Vagina (tissue), 2 donors: Measurements from ENCODE around the gene CBLN4. TPM values are rescaled to one million over a fixed set of nuclear protein-coding genes. Genes with fewer than 3 reads are reported as not detected.

ENCODE experiments used
- DNase-seq, 2 donors: peaks; one replicate each; pipeline ENCODE4 v3.0.0-alpha.2; 2017; ENCODE audit errors: extremely low spot score in 2 of 2
- H3K27ac ChIP-seq: fragments of 200-600 bp; sonication (generic); one replicate; pipeline ENCODE4 v1.5.1; 2019
- H3K27me3 ChIP-seq: fragments of 200-600 bp; sonication (generic); one replicate; pipeline ENCODE4 v1.5.1; 2019
- H3K36me3 ChIP-seq, 2 donors: fragments of 200-600 bp; sonication (generic); one replicate each; pipeline ENCODE4 v1.5.1; 2017 to 2019
- H3K4me1 ChIP-seq: fragments of 200-600 bp; sonication (generic); one replicate; pipeline ENCODE4 v1.5.1; 2019
- H3K4me3 ChIP-seq, 2 donors: fragments of 200-600 bp; sonication (generic); 1 replicate in 1 of 2; 2 replicates in 1 of 2; pipeline ENCODE4 v1.5.1; 2016 to 2019
- H3K9me3 ChIP-seq: fragments of 200-600 bp; sonication (generic); one replicate; pipeline ENCODE4 v1.5.1; 2019
- POLR2A ChIP-seq, 2 donors: fragments of 450-650 bp; IDR thresholded peaks; one replicate each; pipeline ENCODE4 v1.6.1; 2017; ENCODE audit warnings: antibody characterized with exemption in 2 of 2, mild to moderate bottlenecking in 2 of 2, moderate library complexity in 2 of 2
- POLR2AphosphoS5 ChIP-seq, 2 donors: sonication (generic); formaldehyde crosslinking; IDR thresholded peaks; one replicate each; pipeline ENCODE4 v1.9.0; 2017; ENCODE audit warnings: antibody characterized with exemption in 2 of 2, mild to moderate bottlenecking in 2 of 2, low read depth in 1 of 2; ENCODE audit not compliant: insufficient read depth in 1 of 2
- intact Hi-C: fragments of 100-400 bp; cut with DNase I; formaldehyde crosslinking; loops from one replicate; pipeline ENCODE4 v1.15.1; 2023
- total RNA-seq: library from RNA; depleted of rRNA; stranded (reverse); fragments of >200 nt; gene quantifications from one replicate; pipeline ENCODE4 v1.2.3, GENCODE V29; 2016
- TF ChIP-seq, protein P1 (sequence below), 3 experiments: fragments of 450-650 bp in 2 of 3; fragments of 200-600 bp in 1 of 3; sonication (generic) in 1 of 3; IDR thresholded peaks; one replicate each; pipeline ENCODE4 v1.5.1; 2017 to 2019; ENCODE audit warnings: antibody characterized with exemption in 3 of 3, mild to moderate bottlenecking in 2 of 3, moderate library complexity in 2 of 3

CBLN4 gene
- total RNA-seq, 1 donor from 2014 or later, result not detected

DNA sequence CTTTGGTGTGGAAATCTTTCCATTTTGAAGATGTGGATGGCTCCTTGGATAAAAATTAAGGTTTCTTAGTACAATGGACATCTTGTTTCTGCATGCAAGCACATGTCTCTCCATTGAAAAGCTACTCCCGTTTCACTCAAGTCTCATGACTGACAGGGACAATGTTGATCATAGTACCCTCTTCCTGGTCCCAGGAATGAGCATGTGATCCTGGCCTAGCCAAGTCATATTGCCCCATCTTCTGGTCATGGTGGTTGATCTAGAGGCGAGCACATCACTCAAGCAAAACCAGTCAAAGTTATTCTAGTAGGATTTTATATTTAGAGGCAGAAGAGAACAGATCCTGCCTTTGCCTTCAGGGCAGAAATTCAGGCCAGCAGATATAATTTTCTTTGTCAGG is 12.2 kb upstream of the CBLN4 start:
- Histone ChIP-seq H3K27me3 (no peaks in the 10 kb centered on the region), H3K4me1 (no peaks in the 10 kb centered on the region), H3K27ac (no peak overlapping the region), H3K9me3 (no peaks in the 10 kb centered on the region), H3K4me3 (no peak overlapping the region), H3K36me3 (no peaks in the 10 kb centered on the region)
- intact Hi-C loops, result no loop called here
- DNase-seq, result no peak
- no peak for TF ChIP-seq POLR2A (IDR thresholded peaks at IDR 0.05)
- TF ChIP-seq POLR2AphosphoS5 (IDR thresholded peaks at IDR 0.05; ENCODE audit: insufficient read depth in 1 of 2, low read depth in 1 of 2), result no peak
- TF ChIP-seq, protein P1, sequence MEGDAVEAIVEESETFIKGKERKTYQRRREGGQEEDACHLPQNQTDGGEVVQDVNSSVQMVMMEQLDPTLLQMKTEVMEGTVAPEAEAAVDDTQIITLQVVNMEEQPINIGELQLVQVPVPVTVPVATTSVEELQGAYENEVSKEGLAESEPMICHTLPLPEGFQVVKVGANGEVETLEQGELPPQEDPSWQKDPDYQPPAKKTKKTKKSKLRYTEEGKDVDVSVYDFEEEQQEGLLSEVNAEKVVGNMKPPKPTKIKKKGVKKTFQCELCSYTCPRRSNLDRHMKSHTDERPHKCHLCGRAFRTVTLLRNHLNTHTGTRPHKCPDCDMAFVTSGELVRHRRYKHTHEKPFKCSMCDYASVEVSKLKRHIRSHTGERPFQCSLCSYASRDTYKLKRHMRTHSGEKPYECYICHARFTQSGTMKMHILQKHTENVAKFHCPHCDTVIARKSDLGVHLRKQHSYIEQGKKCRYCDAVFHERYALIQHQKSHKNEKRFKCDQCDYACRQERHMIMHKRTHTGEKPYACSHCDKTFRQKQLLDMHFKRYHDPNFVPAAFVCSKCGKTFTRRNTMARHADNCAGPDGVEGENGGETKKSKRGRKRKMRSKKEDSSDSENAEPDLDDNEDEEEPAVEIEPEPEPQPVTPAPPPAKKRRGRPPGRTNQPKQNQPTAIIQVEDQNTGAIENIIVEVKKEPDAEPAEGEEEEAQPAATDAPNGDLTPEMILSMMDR (IDR thresholded peaks at IDR 0.05), result no peak

DNA sequence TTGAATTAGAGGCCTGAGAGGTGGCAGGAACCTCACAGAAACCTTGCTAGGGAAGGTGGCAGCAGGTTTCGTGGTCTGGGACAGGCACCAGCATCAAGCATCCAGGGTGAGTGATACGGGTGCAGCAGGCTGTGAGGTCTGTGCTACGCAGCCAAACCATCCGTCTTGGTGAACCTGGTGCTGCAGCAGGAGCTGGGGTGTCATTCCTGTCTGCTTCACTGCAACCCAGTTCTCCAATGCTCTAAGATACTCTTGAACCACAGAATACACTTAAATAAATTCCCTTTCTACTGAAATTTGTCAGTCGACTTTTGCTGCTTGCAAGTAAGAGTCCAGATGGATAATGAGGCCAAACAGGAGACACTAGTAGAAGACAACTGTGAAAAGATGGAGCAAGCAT is 9.7 kb upstream of the CBLN4 start:
- Histone ChIP-seq H3K9me3 (no peaks in the 10 kb centered on the region), H3K4me3 (no peak overlapping the region), H3K36me3 (no peaks in the 10 kb centered on the region), H3K27me3 (no peaks in the 10 kb centered on the region), H3K27ac (no peak overlapping the region), H3K4me1 (no peaks in the 10 kb centered on the region)
- intact Hi-C loops, result no loop called here
- no peak for TF ChIP-seq POLR2A (IDR thresholded peaks at IDR 0.05)
- TF ChIP-seq, protein P1 (IDR thresholded peaks at IDR 0.05), result no peak
- no peak for TF ChIP-seq POLR2AphosphoS5 (IDR thresholded peaks at IDR 0.05; ENCODE audit: insufficient read depth in 1 of 2, low read depth in 1 of 2)
- DNase-seq, result no peak

DNA sequence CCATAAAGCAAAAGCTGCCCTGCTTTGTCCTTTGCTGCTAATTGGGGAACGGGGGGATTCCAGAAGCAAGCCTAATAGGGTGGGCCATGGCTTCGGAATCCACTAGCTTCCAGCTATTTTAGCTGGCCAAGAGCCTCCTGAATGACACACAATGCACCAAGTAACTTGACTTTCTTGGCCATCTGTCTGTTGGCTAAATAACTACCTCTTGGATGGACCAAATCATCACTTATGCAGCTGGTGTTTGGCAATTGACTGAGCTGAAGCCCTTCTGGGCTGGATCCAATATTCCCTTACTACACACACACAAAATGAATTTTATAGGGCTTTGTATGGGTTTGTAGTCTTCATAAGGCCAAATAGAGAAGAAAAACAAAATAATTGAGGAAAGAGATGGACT is 8.8 kb upstream of the CBLN4 start:
- H3K4me3 ChIP-seq, result no peak overlapping the region
- H3K4me1 ChIP-seq, result no peaks in the 10 kb centered on the region
- TF ChIP-seq, protein P1 (IDR thresholded peaks at IDR 0.05), result no peak
- TF ChIP-seq POLR2AphosphoS5 (IDR thresholded peaks at IDR 0.05; ENCODE audit: insufficient read depth in 1 of 2, low read depth in 1 of 2), result no peak
- no peak for TF ChIP-seq POLR2A (IDR thresholded peaks at IDR 0.05)
- H3K36me3 ChIP-seq, result no peaks in the 10 kb centered on the region
- DNase-seq, result no peak
- no peaks in the 10 kb centered on the region for H3K27me3 ChIP-seq
- no peaks in the 10 kb centered on the region for H3K9me3 ChIP-seq
- intact Hi-C loops, result no loop called here
- H3K27ac ChIP-seq, result no peak overlapping the region

DNA sequence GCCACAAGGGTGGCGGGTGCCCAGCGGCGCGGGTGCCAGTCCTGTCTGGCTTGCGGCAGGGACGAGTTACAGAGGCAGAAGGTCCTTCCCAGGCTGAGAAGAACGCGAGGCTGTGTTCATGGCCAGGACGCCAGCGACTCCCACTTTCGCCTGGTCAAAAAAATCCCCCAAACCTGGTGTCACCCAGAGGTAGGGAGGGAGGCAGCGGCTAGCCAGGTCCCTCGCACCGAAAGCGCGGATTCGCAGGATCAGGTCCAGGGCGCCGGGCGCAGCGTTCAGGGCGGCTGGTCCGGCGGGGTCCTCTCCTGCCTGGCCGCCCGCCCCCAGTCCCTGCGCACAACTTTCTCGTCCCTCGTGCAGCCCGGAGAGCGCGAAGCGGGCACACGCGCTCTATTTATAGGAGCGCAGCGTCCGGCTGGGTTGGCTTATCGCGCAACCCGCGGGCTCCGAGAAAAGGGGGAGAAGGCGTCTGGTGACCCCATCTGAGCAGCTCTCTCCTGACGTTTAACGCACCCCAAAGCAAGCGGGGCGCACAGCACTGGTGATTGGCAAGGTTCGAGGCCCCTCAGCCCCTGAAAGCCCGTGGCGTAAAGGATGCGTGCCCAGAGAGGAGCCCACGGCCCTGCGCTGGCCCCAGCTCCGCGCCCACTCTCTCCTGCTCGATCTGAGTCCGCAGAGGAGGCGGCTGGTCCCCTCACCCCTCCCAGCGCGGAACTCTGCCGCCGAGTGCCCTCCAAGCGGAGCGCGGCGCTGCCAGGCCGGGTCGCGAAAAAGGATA is 519 bp downstream of the CBLN4 start:
- intact Hi-C loops, result no loop called here
- TF ChIP-seq POLR2A (IDR thresholded peaks at IDR 0.05), result no peak
- TF ChIP-seq, protein P1 (IDR thresholded peaks at IDR 0.05), result no peak
- no peak for TF ChIP-seq POLR2AphosphoS5 (IDR thresholded peaks at IDR 0.05; ENCODE audit: insufficient read depth in 1 of 2, low read depth in 1 of 2)
- H3K36me3 ChIP-seq, result no peaks in the 10 kb centered on the region
- no peaks in the 10 kb centered on the region for H3K4me1 ChIP-seq
- no peaks in the 10 kb centered on the region for H3K27me3 ChIP-seq
- no peaks in the 10 kb centered on the region for H3K9me3 ChIP-seq
- H3K27ac ChIP-seq, result no peak overlapping the region
- no peak for DNase-seq
- no peak overlapping the region for H3K4me3 ChIP-seq

DNA sequence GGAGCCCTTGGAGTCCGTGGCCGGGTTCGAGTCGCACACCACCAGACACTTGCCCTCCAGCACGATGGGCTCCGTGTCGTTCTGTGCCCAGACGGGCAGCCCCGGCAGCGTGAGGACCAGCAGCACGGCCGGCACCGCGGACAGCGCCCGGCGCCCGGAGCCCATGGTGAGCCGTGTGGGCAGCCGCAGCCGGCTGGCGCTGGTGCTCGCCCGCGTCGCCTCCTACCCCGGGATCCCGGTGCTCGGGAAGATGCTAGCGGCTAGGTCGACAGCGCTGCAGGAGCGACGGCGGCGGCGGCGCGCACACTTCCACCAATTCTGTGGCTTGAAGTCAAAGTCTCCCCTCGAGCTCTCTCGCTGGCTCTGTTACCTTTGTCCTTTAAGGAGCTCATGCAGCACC is 1.3 kb downstream of the CBLN4 start:
- intact Hi-C loops, result no loop called here
- H3K4me1 ChIP-seq, result no peaks in the 10 kb centered on the region
- DNase-seq, result no peak
- no peaks in the 10 kb centered on the region for H3K27me3 ChIP-seq
- peak overlapping the region in 1 of 2 donors; percentile 5 for H3K4me3 ChIP-seq
- no peak overlapping the region for H3K27ac ChIP-seq
- no peak for TF ChIP-seq POLR2AphosphoS5 (IDR thresholded peaks at IDR 0.05; ENCODE audit: insufficient read depth in 1 of 2, low read depth in 1 of 2)
- TF ChIP-seq POLR2A (IDR thresholded peaks at IDR 0.05), result no peak
- TF ChIP-seq, protein P1 (IDR thresholded peaks at IDR 0.05), result no peak
- H3K9me3 ChIP-seq, result no peaks in the 10 kb centered on the region
- no peaks in the 10 kb centered on the region for H3K36me3 ChIP-seq
